Adrenal gland (tissue), 5 donors: ENCODE results near the gene DFFB.

ENCODE experiments used
- CTCF ChIP-seq, 6 experiments: fragments of 450-650 bp in 4 of 6; fragments of 200-600 bp in 2 of 6; sonication (generic) in 1 of 6; IDR thresholded peaks; 1 replicate in 5 of 6; 2 replicates in 1 of 6; pipeline versions ENCODE4 v1.5.1 to v1.8.0; 2016 to 2021; ENCODE audit warnings: antibody characterized with exemption in 6 of 6, mild to moderate bottlenecking in 2 of 6, moderate library complexity in 1 of 6
- POLR2A ChIP-seq, 2 donors: fragments of 450-650 bp; IDR thresholded peaks; one replicate each; pipeline ENCODE4 v1.6.1; 2017; ENCODE audit warnings: antibody characterized with exemption in 2 of 2, mild to moderate bottlenecking in 2 of 2, moderate library complexity in 1 of 2
- donor health status: DM: no; HTN: no; CAD: no.

GRCh38 chr1:3921765-3922164 lies 64.5 kb downstream of the DFFB start:
- no peak for TF ChIP-seq CTCF (IDR thresholded peaks at IDR 0.05)
- TF ChIP-seq POLR2A (IDR thresholded peaks at IDR 0.05): no peak
